Embryonic facial prominence (tissue), 1 donor: ENCODE measurements around the gene PRKAA1.
A peak's percentile ranks its signal among the peaks of the same experiment; 100 is the strongest.

ENCODE experiments used
- DNase-seq: peaks from one replicate; pipeline ENCODE4 v3.0.0-alpha.2; 2016; ENCODE audit errors: extremely low spot score

The PRKAA1 gene

GRCh38 chr5:40798012-40798800, at the start of gene PRKAA1:
TSS of gene PRKAA1 (minus strand) at chr5:40798374. CDS start at chr5:40798189, 185 bp downstream.
- peak; percentile 87 for DNase-seq

- no peak for DNase-seq
Measured at GRCh38 chr5:40847525-40847924, 49.4 kb upstream of the PRKAA1 start.

- DNase-seq, result no peak
Measured at GRCh38 chr5:40846371-40846770, 48.2 kb upstream of the PRKAA1 start.

GRCh38 chr5:40844565-40844964, 46.4 kb upstream of the PRKAA1 start:
- no peak for DNase-seq

GRCh38 chr5:40842351-40842750, 44.2 kb upstream of the PRKAA1 start:
- DNase-seq, result no peak

- DNase-seq, result no peak
Measured at GRCh38 chr5:40841068-40841805, 43.1 kb upstream of the PRKAA1 start, which contains the start of gene CARD6. TSS of gene CARD6 (plus strand) at chr5:40841367. CDS start at chr5:40841383, 16 bp downstream.

- DNase-seq, result no peak
Measured at GRCh38 chr5:40838086-40838485, 39.9 kb upstream of the PRKAA1 start.

- peak; percentile 97 for DNase-seq
Measured at GRCh38 chr5:40834849-40835787, 36.9 kb upstream of the PRKAA1 start, which contains the start of gene RPL37. TSS of gene RPL37 (minus strand) at chr5:40835222. CDS start at chr5:40835185, 37 bp downstream.

- DNase-seq, result no peak
Measured at GRCh38 chr5:40834391-40834848, 36.2 kb upstream of the PRKAA1 start.

GRCh38 chr5:40833712-40834229, 35.6 kb upstream of the PRKAA1 start:
- no peak for DNase-seq

- DNase-seq, result no peak
Measured at GRCh38 chr5:40832345-40832744, 34.2 kb upstream of the PRKAA1 start.

- no peak for DNase-seq
Measured at GRCh38 chr5:40831346-40832210, 33.4 kb upstream of the PRKAA1 start.

- DNase-seq, result no peak
Measured at GRCh38 chr5:40829748-40830533, 31.8 kb upstream of the PRKAA1 start.

- DNase-seq, result no peak
Measured at GRCh38 chr5:40828690-40829661, 30.8 kb upstream of the PRKAA1 start.

- no peak for DNase-seq
Measured at GRCh38 chr5:40828021-40828631, 30.0 kb upstream of the PRKAA1 start.

GRCh38 chr5:40827188-40827977, 29.2 kb upstream of the PRKAA1 start:
- no peak for DNase-seq
